ENCODE results near the gene SAMM50. TPM values are rescaled to one million over a fixed set of nuclear protein-coding genes. Genes with fewer than 3 reads are reported as not detected.

SAMM50 gene
- total RNA-seq, 1 donor from 2014 or later, result 40.8 TPM

DNA sequence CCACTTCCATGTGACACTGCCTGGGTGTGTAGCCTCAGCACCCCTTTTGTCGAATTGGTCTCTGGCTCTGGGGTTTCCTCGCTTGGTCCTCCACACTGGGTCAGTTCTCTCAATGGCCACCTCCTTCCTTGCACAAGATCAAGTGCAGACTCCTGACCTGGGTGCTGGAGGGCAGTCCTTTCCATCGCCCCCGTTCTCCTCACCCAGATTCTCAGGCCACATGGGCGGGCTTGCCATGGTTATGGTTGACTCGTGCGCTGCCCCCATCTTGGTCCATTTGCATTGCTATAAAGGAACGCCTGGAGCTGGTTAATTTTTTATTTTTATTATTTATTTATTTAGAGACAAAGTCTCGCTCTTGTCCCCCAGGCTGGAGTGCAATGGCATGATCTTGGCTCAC lies 63.4 kb downstream of the SAMM50 start:
- no peak overlapping the region for H3K4me3 ChIP-seq (ENCODE audit: low read depth, low read length)
- TF ChIP-seq, protein P1, sequence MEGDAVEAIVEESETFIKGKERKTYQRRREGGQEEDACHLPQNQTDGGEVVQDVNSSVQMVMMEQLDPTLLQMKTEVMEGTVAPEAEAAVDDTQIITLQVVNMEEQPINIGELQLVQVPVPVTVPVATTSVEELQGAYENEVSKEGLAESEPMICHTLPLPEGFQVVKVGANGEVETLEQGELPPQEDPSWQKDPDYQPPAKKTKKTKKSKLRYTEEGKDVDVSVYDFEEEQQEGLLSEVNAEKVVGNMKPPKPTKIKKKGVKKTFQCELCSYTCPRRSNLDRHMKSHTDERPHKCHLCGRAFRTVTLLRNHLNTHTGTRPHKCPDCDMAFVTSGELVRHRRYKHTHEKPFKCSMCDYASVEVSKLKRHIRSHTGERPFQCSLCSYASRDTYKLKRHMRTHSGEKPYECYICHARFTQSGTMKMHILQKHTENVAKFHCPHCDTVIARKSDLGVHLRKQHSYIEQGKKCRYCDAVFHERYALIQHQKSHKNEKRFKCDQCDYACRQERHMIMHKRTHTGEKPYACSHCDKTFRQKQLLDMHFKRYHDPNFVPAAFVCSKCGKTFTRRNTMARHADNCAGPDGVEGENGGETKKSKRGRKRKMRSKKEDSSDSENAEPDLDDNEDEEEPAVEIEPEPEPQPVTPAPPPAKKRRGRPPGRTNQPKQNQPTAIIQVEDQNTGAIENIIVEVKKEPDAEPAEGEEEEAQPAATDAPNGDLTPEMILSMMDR (conservative IDR thresholded peaks at IDR 0.05; ENCODE audit: low read depth, low read length), result no peak
- no peak for DNase-seq (ENCODE audit: low read depth)

DNA sequence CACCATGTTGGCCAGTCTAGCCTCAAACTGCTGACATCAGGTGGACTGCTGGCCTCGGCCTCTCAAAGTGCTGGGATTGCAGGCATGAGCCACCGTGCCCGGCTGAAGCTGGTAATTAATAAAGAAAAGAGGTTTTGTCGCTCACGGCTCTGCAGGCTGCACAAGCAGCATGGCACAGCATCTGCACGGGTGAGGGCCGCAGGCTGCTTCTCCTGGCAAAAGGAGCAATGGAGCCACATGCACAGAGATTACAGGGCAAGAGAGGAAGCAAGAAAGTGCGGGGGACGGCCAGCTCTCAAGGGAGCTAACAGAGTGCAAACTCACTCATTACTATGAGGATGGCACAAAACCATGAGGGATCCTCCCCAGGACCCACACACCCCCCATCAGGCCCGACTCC lies 64.2 kb downstream of the SAMM50 start:
- TF ChIP-seq, protein P1 (conservative IDR thresholded peaks at IDR 0.05; ENCODE audit: low read depth, low read length), result no peak
- no peak overlapping the region for H3K4me3 ChIP-seq (ENCODE audit: low read depth, low read length)
- no peak for DNase-seq (ENCODE audit: low read depth)

DNA sequence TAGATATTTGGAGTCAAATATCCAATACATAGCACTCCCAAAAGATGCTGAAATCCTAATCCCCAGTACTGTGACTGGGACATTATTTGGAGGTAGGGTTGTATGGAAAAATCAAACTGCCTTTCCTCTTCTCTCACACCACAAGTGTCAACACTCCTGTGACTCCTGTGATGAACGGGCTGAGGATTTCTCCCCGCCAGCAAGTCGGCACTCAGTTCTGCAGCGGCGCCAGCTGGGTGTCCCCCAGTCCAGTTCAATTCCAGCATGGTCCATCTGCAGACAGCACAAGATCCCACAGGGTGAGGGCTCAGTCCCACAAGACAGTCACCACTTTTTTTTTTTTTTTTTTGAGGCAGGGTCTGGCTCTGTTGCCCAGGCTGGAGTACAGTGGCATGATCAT lies 64.6 kb downstream of the SAMM50 start:
- H3K4me3 ChIP-seq (ENCODE audit: low read depth, low read length), result no peak overlapping the region
- DNase-seq (ENCODE audit: low read depth), result no peak
- TF ChIP-seq, protein P1 (conservative IDR thresholded peaks at IDR 0.05; ENCODE audit: low read depth, low read length), result no peak

DNA sequence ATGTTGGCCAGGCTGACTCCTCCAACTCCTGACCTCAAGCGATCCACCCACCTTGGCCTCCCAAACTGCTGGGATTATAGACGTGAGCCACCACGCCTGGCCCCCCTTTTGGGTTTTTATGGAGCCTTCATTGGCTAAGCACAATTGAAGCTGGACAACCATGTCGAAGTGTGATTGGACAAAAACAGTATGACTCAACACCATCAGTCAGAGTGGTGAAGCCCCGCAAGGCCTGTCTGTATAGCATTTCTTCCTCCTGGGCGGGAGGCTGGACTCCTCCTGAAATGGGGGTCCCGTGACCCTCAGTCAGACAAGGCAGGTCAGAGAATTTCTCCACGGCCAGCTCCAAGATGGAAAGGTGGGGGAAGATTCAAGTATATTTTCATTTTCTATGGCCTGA lies 65.7 kb downstream of the SAMM50 start:
- DNase-seq (ENCODE audit: low read depth), result no peak
- H3K4me3 ChIP-seq (ENCODE audit: low read depth, low read length), result no peak overlapping the region
- TF ChIP-seq, protein P1 (conservative IDR thresholded peaks at IDR 0.05; ENCODE audit: low read depth, low read length), result no peak

DNA sequence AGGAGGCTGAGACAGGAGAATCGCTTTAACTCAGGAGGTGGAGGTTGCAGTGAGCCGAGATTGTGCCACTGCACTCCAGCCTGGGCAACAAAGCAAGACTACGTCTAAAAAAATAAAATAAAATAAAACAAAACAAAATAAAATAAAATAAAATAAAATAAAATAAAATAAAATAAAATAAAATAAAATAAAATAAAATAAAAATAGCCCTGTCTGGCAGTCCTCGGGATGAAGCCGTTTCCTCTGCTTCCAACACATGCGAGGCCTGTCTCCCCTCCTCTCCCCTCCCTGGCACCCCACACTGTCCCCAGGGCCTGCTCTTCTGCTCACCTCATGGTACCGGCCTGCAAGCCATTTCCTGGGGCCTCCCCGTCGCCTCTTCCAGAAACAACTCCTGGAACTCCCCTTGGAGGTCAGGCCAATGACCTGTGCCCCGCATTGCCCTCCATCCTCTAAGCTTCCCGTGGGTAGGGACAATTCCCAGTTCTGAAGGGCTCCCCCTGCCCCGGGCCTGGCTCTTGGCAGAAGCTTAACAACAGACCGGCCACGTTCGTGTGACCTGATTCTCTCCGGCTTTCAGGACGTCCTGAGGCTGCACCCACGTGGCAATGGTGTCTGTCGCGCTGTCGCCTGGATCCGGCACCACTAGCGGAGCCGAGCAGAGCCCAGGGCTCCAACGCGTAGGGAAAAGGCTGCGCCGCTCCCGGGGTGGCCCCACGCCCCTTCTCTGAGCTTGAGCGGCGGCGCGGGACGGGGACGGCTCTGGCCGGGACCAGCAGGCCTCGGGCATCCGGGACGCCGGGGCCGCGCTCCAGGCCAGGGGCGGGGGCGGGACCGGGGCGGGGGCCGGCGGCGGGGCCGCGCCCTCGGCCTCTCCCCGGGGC lies 68.4 kb downstream of the SAMM50 start:
- H3K4me3 ChIP-seq (ENCODE audit: low read depth, low read length), result peak overlapping the region; percentile 69
- TF ChIP-seq, protein P1 (conservative IDR thresholded peaks at IDR 0.05; ENCODE audit: low read depth, low read length), result no peak
- DNase-seq (ENCODE audit: low read depth), result no peak

DNA sequence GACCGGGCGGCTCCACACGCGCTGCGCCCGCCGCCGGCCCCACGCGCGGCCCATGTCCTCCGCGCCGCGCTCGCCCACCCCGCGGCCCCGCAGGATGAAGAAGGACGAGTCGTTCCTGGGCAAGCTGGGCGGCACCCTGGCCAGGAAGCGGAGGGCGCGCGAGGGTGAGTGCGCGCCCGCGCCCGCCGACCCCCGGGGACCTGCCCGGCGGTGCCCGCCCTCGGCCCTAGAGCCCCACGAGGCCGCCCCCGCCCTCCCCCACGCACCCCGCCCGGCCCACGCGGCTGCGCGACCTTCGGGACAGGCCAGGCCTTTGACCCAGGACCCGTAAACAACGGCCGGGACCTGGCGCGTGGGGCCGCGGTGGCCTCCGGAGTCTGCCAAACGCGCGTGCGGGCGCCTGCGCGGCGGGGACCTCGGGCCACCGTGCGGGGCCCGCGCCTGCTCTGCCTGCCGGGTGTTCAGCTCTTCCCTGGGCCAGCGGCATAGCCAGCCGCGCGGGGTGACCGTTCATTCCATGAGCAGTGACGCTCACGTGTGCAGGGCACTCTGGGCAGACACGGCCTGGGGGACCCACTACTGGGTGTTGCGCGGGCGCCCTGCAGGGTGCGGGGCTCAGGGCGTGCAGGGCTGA lies 69.2 kb downstream of the SAMM50 start, which contains the start of gene PARVB:
Gene PARVB, plus strand, starts transcription at position 15 of the 634 bp plus-strand sequence. Its CDS starts 38 bp downstream, at position 53.
- no peak for DNase-seq (ENCODE audit: low read depth)
- TF ChIP-seq, protein P1 (conservative IDR thresholded peaks at IDR 0.05; ENCODE audit: low read depth, low read length), result no peak

More for the DNA sequence above, 69.2 kb downstream of the SAMM50 start, which contains the start of gene PARVB:
- peak within 1 kb of the TSS; percentile 69 for H3K4me3 ChIP-seq (ENCODE audit: low read depth, low read length)
